ENCODE results near the gene PRM1. TPM values are rescaled to one million over a fixed set of nuclear protein-coding genes. Genes with fewer than 3 reads are reported as not detected.

Gene PRM1
- total and polyA plus RNA-seq, 2 of the 13 experiments (the other 11 are each of a cell fraction or from before 2014, with no cell fraction given) = not detected

- TF ChIP-seq TFDP1 (CRISPR knock-in tag; IDR thresholded peaks at IDR 0.05; ENCODE audit: borderline replicate concordance) = 0 out of 2 replicates have a peak, but pooled peaks have one; percentile 29
- TF ChIP-seq KAT2B (IDR thresholded peaks at IDR 0.05; ENCODE audit: borderline replicate concordance, low read depth, low read length) = no peak
- peak in 1 of 2 experiments; percentile 45; a peak in 1 of 4 replicates for TF ChIP-seq EP300 (IDR thresholded peaks at IDR 0.05; ENCODE audit: low read depth in 2 of 2, low read length in 2 of 2)
- no peak; the same call in 1 of the 2 replicates for TF ChIP-seq EP300 (CRISPR knock-in tag; IDR thresholded peaks at IDR 0.05; ENCODE audit: borderline replicate concordance)
- TF ChIP-seq ZMAT5 (CRISPR knock-in tag; IDR thresholded peaks at IDR 0.05; ENCODE audit: borderline replicate concordance, low read depth) = no peak
- no peak for TF ChIP-seq HOXA7 (CRISPR knock-in tag; IDR thresholded peaks at IDR 0.05)
- peak; percentile 38; the same call in 1 of the 2 replicates for TF ChIP-seq PHF8 (CRISPR knock-in tag; IDR thresholded peaks at IDR 0.05)
- TF ChIP-seq MTA1 (CRISPR knock-in tag; IDR thresholded peaks at IDR 0.05; ENCODE audit: borderline replicate concordance) = no peak
- TF ChIP-seq LRRFIP1 (CRISPR knock-in tag; conservative IDR thresholded peaks at IDR 0.05) = no peak
- TF ChIP-seq HMG20A (CRISPR knock-in tag; IDR thresholded peaks at IDR 0.05; ENCODE audit: borderline replicate concordance) = peak; percentile 49; the same call in 1 of the 2 replicates
- TF ChIP-seq ZNF563 (CRISPR knock-in tag; IDR thresholded peaks at IDR 0.05) = peak; percentile 84
- no peak for TF ChIP-seq SKIL (CRISPR knock-in tag; IDR thresholded peaks at IDR 0.05; ENCODE audit: borderline replicate concordance)
- TF ChIP-seq ZBTB33 (CRISPR knock-in tag; IDR thresholded peaks at IDR 0.05) = peak; percentile 61; the same call in 1 of the 2 replicates
- TF ChIP-seq ZMYM3 (CRISPR knock-in tag; IDR thresholded peaks at IDR 0.05) = peak; percentile 74
- no peak for TF ChIP-seq TFDP2 (CRISPR knock-in tag; IDR thresholded peaks at IDR 0.05)
- TF ChIP-seq DPF2 (CRISPR knock-in tag; IDR thresholded peaks at IDR 0.05; ENCODE audit: borderline replicate concordance, low read depth) = peak; percentile 45; the same call in 1 of the 2 replicates
- 0 out of 2 replicates have a peak, but pooled peaks have one; percentile 31 for TF ChIP-seq ELF3 (CRISPR knock-in tag; IDR thresholded peaks at IDR 0.05)
- 0 out of 2 replicates have a peak, but pooled peaks have one; percentile 50 for TF ChIP-seq ZNF331 (CRISPR knock-in tag; IDR thresholded peaks at IDR 0.05)
- TF ChIP-seq ZFP37 (CRISPR knock-in tag; IDR thresholded peaks at IDR 0.05; ENCODE audit: borderline replicate concordance) = no peak
Measured at GRCh38 chr16:11283820-11284248, 2.7 kb upstream of the PRM1 start (continued).
